OCI-LY7 (cell line): ENCODE measurements around the gene OOSP1.
"Not testable (repeated sequence)": the region's sequence is repeated elsewhere in the genome, so short reads cannot be mapped to it uniquely, and the experiment has no call there.

ENCODE experiments used
- CTCF ChIP-seq: fragments of 200-600 bp; sonication (generic); conservative IDR thresholded peaks from 2 replicates; pipeline ENCODE4 v1.5.1; 2014; ENCODE audit warnings: mild to moderate bottlenecking, antibody characterized with exemption, low read length, moderate library complexity, mixed read lengths
- EZH2phosphoT487 ChIP-seq: fragments of 200-600 bp; sonication (generic); IDR thresholded peaks from 2 replicates; pipeline ENCODE4 v1.6.1; 2018; ENCODE audit warnings: low read depth, borderline replicate concordance, mild to moderate bottlenecking, mixed run types, antibody characterized with exemption, low read length, moderate library complexity, mixed read lengths

GRCh38 chr11:59903569-59903968 is 34.7 kb upstream of the OOSP1 start:
- not testable (repeated sequence) for TF ChIP-seq CTCF, EZH2phosphoT487
